ENCODE results near the gene ABCA3. TPM values are rescaled to one million over a fixed set of nuclear protein-coding genes. Genes with fewer than 3 reads are reported as not detected.

ABCA3 gene
- total and polyA plus RNA-seq, 2 of the 8 experiments (the other 6 are each of a cell fraction or from before 2014, with no cell fraction given), result 5.7 to 7.9 TPM

DNA sequence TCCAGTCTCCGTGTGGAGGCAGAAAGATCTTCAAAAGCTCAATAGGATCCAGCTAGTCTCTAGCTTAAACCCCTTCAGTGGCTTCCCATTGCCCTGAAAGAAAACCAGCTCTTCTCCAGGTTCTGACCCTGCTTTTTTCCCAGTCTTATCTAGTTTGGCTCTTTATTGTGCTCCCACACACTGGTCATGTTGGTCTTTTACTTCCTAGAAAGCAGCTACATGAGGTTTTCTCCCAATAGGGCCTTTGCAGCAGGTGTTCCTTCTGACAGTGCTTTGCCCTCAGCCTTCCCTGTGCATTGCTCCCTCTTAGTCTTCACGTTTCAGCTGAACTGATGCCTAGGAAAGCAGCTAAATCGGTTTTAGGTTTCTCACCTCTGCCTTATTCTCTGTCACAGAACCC, 21.7 kb upstream of the ABCA3 start (continued):
- TF ChIP-seq POLR2A (IDR thresholded peaks at IDR 0.05; ENCODE audit: control extremely low read depth in 1 of 2, low read depth in 2 of 2, low read length in 2 of 2) (no peak), SRF (IDR thresholded peaks at IDR 0.05; ENCODE audit: low read depth, low read length) (no peak), NANOG (IDR thresholded peaks at IDR 0.05; ENCODE audit: insufficient read depth, low read depth, low read length, poor library complexity, severe bottlenecking) (no peak), CHD1 (IDR thresholded peaks at IDR 0.05; ENCODE audit: low read depth, low read length) (no peak), SIN3A (conservative IDR thresholded peaks at IDR 0.05 in 1 of 2, IDR thresholded peaks at IDR 0.05 in 1 of 2; ENCODE audit: low read depth in 1 of 2, low read length in 2 of 2) (no peak)
- TF ChIP-seq, protein P1, sequence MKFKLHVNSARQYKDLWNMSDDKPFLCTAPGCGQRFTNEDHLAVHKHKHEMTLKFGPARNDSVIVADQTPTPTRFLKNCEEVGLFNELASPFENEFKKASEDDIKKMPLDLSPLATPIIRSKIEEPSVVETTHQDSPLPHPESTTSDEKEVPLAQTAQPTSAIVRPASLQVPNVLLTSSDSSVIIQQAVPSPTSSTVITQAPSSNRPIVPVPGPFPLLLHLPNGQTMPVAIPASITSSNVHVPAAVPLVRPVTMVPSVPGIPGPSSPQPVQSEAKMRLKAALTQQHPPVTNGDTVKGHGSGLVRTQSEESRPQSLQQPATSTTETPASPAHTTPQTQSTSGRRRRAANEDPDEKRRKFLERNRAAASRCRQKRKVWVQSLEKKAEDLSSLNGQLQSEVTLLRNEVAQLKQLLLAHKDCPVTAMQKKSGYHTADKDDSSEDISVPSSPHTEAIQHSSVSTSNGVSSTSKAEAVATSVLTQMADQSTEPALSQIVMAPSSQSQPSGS (IDR thresholded peaks at IDR 0.05; ENCODE audit: low read length), result no peak

Measured in H1 (cell line).